K562 (cell line): ENCODE data around the gene CCDC85A. TPM values are rescaled to one million over a fixed set of nuclear protein-coding genes. Genes with fewer than 3 reads are reported as not detected.

Experiments
- ARID2 ChIP-seq: fragments of 450-650 bp; IDR thresholded peaks from 2 replicates; pipeline ENCODE4 v1.6.1; 2017; ENCODE audit warnings: antibody characterized with exemption, mild to moderate bottlenecking
- CHD2 ChIP-seq: IDR thresholded peaks from 2 replicates; pipeline ENCODE4 v1.6.1; 2011; ENCODE audit warnings: low read depth, low read length
- CHD4 ChIP-seq: fragments of 200-600 bp; sonication (generic); IDR thresholded peaks from 3 replicates; pipeline ENCODE4 v1.6.1; 2012; ENCODE audit warnings: low read depth, mild to moderate bottlenecking, mixed read lengths, low read length, inconsistent platforms; ENCODE audit not compliant: insufficient read depth, insufficient replicate concordance, poor library complexity, severe bottlenecking
- GATAD2A ChIP-seq: fragments of 450-650 bp; IDR thresholded peaks from 2 replicates; pipeline ENCODE4 v1.6.1; 2017
- ILF3 ChIP-seq: fragments of 450-650 bp; IDR thresholded peaks from 2 replicates; pipeline ENCODE4 v1.6.1; 2018; ENCODE audit warnings: antibody characterized with exemption, mild to moderate bottlenecking, moderate library complexity, borderline replicate concordance
- MBD2 ChIP-seq: sonication (generic); IDR thresholded peaks from 2 replicates; pipeline ENCODE4 v1.6.1; 2016; ENCODE audit warnings: low read depth, borderline replicate concordance
- NUFIP1 ChIP-seq: fragments of 450-650 bp; IDR thresholded peaks from 2 replicates; pipeline ENCODE4 v1.6.1; 2018; ENCODE audit not compliant: partially characterized antibody
- POU5F1 ChIP-seq: fragments of 150-350 bp; IDR thresholded peaks from 2 replicates; pipeline ENCODE4 v1.6.1; 2014; ENCODE audit warnings: borderline replicate concordance, low read length, low read depth, mild to moderate bottlenecking; ENCODE audit not compliant: partially characterized antibody
- RB1 ChIP-seq: fragments of 450-650 bp; IDR thresholded peaks from 2 replicates; pipeline ENCODE4 v1.6.1; 2017; ENCODE audit warnings: low read depth, mild to moderate bottlenecking
- RUNX1 ChIP-seq: sonication (generic); IDR thresholded peaks from 2 replicates; pipeline ENCODE4 v1.6.1; 2016; ENCODE audit warnings: antibody characterized with exemption, low read depth
- ZFP1 ChIP-seq: fragments of 450-650 bp; formaldehyde crosslinking; IDR thresholded peaks from 2 replicates; pipeline ENCODE4 v1.4.0; 2020; ENCODE audit warnings: mild to moderate bottlenecking, mixed read lengths
- polyA plus RNA-seq, 8 experiments: library from polyadenylated mRNA; depleted of rRNA in 4 of 8; stranded (reverse) in 5 of 8; unstranded in 3 of 8; fragments of >200 nt; fragmentation: Nextera tagmentation in 2 of 8; fragmentation: Illumina TruSeq in 1 of 8; extraction: Ambion mirVana in 2 of 8; extraction: Trizol in 1 of 8; gene quantifications; 2 replicates each; pipeline versions ENCODE4 v1.2.1 to v1.2.3, GENCODE V29; 2011 to 2014; ENCODE audit warnings: inconsistent platforms in 1 of 8, missing spikeins in 1 of 8
- total RNA-seq, 7 experiments: library from RNA; depleted of rRNA in 6 of 7; stranded (reverse); fragments of >200 nt in 6 of 7; fragmentation: Illumina TruSeq in 2 of 7; extraction: Trizol in 2 of 7; gene quantifications; 2 replicates each; pipeline versions ENCODE4 v1.2.1 to v1.2.3, GENCODE V29; 2011 to 2021; ENCODE audit warnings: low replicate concordance in 1 of 7
- TF ChIP-seq, protein P1 (sequence below): fragments of 250-450 bp; sonication (Bioruptor Pico); IDR thresholded peaks from 2 replicates; pipeline ENCODE4 v1.5.0; 2022; ENCODE audit warnings: mild to moderate bottlenecking
- TF ChIP-seq, protein P2 (sequence below): fragments of 450-650 bp; IDR thresholded peaks from 2 replicates; pipeline ENCODE4 v1.6.1; 2017; ENCODE audit warnings: mild to moderate bottlenecking, moderate library complexity
- TF ChIP-seq, protein P3 (sequence below): sonication (generic); formaldehyde crosslinking; IDR thresholded peaks from 2 replicates; pipeline ENCODE4 v1.8.0; 2022; ENCODE audit warnings: missing genetic modification reagents, mild to moderate bottlenecking, borderline replicate concordance
- TF ChIP-seq, protein P4 (sequence below), 2 experiments: IDR thresholded peaks; 2 replicates each; pipeline ENCODE4 v1.6.1; 2011; ENCODE audit warnings: borderline replicate concordance in 1 of 2, control low read depth in 1 of 2, low read depth in 1 of 2, low read length in 1 of 2, mild to moderate bottlenecking in 1 of 2, mixed read lengths in 1 of 2, moderate library complexity in 1 of 2; ENCODE audit not compliant: insufficient read depth in 1 of 2, insufficient read length in 1 of 2, poor library complexity in 1 of 2, severe bottlenecking in 1 of 2; ENCODE audit errors: extremely low read depth in 1 of 2

The CCDC85A gene
- total and polyA plus RNA-seq, 9 of the 15 experiments (the other 6 are each of a cell fraction or from before 2014, with no cell fraction given) = 0.03 to 0.14 (median 0.10) TPM; not detected in 5

DNA sequence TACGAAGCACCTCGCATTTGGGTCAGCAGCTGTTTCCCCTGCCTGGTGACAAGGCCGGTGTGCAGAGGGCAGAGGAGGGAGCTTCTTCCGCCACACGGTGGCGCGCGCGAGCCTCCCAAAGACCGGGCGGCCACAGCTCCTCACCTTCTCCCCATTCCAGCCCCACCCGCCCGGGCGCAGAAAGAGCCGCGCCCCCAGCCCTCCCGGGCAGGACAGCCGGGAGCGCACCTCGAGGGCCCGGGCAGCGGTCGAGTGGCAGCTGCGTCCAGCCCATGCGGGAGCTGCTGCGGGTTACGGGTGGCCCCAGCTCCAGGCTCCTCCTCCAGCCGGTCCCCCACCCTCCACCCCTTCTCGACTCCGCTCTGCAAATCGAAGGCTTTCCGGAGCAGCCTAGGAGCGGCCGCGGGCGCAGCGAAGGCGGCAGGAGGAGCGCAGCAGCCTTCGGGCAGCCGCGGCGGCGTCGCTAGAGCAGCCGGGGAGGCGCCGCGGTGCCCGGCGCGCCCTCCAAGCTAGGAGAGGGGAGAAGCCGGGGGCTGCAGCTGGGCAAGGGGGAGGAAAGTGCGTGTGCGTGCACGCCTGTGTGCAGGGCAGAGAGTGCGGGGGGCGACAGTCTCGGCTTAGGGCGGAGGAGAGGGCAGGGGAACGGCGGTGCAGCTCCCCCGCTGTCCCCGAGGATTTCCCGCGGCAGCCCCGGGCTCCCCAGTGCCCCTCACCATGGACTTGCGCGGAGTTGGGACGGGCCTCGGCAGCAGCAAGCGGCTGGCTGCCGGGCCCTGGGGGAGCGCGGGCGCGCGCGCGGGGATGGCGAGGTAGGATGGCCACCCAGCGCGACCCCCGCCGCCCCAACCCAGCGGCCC, at the start of gene CCDC85A (continued):
- TF ChIP-seq, protein P1, sequence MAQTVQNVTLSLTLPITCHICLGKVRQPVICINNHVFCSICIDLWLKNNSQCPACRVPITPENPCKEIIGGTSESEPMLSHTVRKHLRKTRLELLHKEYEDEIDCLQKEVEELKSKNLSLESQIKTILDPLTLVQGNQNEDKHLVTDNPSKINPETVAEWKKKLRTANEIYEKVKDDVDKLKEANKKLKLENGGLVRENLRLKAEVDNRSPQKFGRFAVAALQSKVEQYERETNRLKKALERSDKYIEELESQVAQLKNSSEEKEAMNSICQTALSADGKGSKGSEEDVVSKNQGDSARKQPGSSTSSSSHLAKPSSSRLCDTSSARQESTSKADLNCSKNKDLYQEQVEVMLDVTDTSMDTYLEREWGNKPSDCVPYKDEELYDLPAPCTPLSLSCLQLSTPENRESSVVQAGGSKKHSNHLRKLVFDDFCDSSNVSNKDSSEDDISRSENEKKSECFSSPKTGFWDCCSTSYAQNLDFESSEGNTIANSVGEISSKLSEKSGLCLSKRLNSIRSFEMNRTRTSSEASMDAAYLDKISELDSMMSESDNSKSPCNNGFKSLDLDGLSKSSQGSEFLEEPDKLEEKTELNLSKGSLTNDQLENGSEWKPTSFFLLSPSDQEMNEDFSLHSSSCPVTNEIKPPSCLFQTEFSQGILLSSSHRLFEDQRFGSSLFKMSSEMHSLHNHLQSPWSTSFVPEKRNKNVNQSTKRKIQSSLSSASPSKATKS (CRISPR knock-in tag) = no peak
- no peak for TF ChIP-seq NUFIP1
- TF ChIP-seq RB1 = 0 out of 2 replicates have a peak, but pooled peaks have one; percentile 45
- TF ChIP-seq ILF3 = no peak
- no peak for TF ChIP-seq RUNX1
- no peak for TF ChIP-seq ZFP1 (CRISPR knock-in tag)
- no peak for TF ChIP-seq CHD4
- TF ChIP-seq MBD2 = no peak
- TF ChIP-seq, protein P2, sequence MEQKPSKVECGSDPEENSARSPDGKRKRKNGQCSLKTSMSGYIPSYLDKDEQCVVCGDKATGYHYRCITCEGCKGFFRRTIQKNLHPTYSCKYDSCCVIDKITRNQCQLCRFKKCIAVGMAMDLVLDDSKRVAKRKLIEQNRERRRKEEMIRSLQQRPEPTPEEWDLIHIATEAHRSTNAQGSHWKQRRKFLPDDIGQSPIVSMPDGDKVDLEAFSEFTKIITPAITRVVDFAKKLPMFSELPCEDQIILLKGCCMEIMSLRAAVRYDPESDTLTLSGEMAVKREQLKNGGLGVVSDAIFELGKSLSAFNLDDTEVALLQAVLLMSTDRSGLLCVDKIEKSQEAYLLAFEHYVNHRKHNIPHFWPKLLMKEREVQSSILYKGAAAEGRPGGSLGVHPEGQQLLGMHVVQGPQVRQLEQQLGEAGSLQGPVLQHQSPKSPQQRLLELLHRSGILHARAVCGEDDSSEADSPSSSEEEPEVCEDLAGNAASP = no peak
- TF ChIP-seq CHD2 = no peak
- 0 out of 2 replicates have a peak, but pooled peaks have one; percentile 9 for TF ChIP-seq ARID2
- TF ChIP-seq, protein P3, sequence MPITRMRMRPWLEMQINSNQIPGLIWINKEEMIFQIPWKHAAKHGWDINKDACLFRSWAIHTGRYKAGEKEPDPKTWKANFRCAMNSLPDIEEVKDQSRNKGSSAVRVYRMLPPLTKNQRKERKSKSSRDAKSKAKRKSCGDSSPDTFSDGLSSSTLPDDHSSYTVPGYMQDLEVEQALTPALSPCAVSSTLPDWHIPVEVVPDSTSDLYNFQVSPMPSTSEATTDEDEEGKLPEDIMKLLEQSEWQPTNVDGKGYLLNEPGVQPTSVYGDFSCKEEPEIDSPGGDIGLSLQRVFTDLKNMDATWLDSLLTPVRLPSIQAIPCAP = no peak
- no peak for TF ChIP-seq POU5F1
- no peak for TF ChIP-seq GATAD2A
- TF ChIP-seq, protein P4, sequence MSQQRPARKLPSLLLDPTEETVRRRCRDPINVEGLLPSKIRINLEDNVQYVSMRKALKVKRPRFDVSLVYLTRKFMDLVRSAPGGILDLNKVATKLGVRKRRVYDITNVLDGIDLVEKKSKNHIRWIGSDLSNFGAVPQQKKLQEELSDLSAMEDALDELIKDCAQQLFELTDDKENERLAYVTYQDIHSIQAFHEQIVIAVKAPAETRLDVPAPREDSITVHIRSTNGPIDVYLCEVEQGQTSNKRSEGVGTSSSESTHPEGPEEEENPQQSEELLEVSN (IDR thresholded peaks at IDR 0.05; ENCODE audit: borderline replicate concordance in 1 of 2, extremely low read depth in 1 of 2, insufficient read depth in 1 of 2, insufficient read length in 1 of 2, low read depth in 1 of 2, low read length in 1 of 2, poor library complexity in 1 of 2, severe bottlenecking in 1 of 2) = no peak
